ENCODE results near the gene LAS1L.

- no peak for TF ChIP-seq CTCF (conservative IDR thresholded peaks at IDR 0.05; ENCODE audit: low read length)
- no peak for TF ChIP-seq EZH2phosphoT487 (IDR thresholded peaks at IDR 0.05; ENCODE audit: borderline replicate concordance)
Measured at GRCh38 chrX:65463550-65463949, 71.0 kb downstream of the LAS1L start.

All from Loucy (cell line).